HG03571 (cell line): Measurements from ENCODE around the gene DNAJC27.

Source experiments
- ATAC-seq: cut with Tn5 transposase; IDR thresholded peaks from one replicate; pipeline ENCODE4 v1.9.1; 2021; ENCODE audit not compliant: unreplicated experiment

Gene DNAJC27

DNA sequence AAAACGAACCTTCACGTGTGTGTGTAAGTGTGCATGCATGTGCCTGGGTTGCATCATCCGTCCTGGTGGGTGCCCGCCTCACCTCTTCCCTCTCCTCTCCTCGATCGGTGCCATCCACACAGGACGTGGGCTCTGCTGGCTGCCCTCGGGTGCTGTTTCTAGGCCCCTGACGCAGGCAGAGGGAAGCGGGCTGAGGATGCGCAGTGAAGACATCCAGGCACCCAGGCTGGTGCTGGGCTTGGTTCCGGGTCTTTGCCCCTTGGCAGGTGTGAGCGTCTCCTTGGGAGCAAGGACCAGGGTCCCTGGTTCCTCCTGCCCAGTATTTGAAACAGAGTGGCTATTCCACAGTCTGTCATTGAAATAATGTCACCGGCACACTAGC lies 45.5 kb downstream of the DNAJC27 start:
- ATAC-seq, result no peak

DNA sequence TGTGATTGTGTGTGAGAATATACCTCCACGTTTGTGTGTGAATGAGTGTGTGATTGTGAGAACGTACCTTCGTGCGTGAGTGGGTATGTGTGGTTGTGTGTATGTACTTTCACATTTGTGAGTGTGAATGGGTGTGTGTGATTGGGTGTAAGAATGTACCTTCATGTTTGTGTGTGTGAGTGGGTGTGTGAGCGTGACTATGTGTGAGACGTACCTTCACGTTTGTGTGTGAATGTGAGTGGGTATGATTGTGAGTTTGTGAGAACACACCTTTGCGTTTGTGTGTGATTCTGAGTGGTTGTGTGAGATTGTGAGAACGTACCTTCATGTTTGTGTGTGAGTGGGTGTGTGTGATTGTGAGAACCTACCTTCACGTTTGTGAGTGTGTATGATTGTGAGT lies 45.9 kb downstream of the DNAJC27 start:
- no peak for ATAC-seq

DNA sequence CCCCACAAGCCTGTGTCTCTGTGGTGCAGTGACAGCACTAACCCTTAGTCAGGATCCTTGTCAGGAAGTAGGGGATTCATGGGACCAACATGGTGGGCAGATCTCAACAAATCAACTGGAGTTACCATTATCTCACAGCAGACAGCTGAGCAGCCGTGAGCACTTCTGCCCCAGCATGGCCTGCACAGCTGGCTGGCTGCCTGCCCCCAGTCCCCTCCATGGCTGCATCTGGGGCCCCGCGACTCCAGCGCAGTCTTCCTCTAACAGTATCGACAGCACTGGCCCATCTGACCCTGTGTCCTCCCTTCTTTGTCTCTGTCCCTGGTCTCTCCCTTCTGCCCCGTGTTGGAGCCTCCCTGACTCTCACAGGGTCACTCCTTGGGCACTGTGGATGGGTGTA lies 47.0 kb downstream of the DNAJC27 start:
- no peak for ATAC-seq

DNA sequence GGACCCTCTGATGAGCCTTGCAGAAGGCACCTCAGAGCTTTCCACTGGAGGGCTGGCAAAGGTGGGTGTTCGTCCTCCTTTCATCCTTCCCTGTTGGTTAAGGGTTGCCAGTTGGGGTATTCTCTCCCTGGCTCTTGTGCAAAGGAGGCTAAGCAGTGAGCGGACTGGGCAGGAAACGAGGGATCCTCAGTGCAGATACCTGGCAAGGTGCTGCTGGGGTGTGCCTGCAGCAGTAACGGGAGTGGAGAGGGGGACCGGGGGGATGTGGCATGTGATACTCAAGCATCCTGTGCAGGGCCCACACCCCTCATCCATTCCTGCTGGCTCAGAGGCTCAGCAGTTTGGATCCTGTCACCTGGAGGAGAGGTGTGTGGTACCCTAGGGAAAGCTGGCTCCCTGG lies 47.5 kb downstream of the DNAJC27 start:
- ATAC-seq, result no peak

DNA sequence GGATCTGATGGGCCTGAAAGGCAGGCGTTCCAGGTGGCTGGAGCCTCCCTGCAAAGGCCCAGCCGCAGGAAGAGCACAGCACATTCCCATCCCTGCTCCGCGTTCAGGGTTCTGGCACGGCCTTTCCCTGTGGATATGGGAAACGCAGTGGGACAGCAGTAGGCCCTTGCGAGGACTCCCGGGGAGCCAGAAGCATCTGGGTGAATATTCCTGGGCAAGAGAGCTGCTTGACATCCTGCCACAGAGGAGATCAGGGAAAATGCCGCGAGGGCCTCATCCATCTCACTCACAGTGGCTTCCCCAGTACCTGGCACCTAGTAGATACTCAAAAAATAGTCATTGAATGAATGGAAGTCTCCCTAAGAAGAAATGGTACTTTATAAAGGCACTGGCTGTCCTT lies 48.6 kb downstream of the DNAJC27 start:
- no peak for ATAC-seq

DNA sequence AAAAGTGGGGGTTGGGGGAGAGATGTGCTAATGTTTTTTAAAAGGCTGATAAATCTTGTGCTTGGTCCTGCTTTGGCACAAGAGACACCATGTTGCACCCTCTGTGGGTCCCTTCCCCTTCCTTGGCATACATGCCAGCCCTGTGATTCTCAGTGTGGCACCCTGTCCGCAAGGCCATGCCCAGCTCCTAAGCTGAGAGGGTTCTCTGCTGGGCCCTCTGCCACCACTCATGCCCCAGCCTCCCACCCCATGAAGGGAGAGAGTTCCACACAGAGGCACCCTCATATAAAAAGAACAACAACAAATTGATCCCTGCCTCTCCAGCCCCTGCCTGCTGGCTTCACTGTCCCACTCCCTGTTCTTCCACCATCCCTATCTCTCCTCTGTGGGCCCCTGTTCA lies 49.2 kb downstream of the DNAJC27 start:
- no peak for ATAC-seq

DNA sequence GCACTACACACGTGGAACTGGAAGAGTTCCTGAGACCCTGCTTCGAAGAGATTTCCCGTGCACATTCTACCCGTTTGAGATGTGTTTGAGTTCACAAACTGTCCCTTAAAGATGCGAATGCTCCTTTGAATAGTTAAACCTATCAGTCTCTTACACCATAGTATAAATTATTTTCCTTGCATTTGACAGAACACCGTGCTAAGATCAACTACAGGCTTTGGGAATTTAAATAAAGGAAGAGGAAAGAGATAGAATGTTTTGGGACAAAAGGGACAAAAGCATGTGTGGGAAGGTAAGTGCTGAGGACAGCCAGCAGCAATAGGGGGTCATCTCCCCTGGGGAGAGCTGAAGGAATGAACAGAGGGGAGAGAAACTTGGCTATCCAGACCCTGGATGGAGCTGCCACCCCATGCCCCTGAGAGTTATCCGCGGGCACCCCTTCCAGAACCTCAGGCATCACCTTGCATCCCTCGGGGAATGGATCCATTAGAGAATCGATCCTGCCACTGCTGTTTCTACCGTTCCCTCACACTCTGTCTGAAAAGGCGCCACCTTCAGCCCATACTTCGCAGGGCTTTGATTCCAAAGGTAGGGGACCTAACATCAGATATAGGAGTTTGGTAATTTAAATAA lies 50.8 kb downstream of the DNAJC27 start:
- no peak for ATAC-seq

DNA sequence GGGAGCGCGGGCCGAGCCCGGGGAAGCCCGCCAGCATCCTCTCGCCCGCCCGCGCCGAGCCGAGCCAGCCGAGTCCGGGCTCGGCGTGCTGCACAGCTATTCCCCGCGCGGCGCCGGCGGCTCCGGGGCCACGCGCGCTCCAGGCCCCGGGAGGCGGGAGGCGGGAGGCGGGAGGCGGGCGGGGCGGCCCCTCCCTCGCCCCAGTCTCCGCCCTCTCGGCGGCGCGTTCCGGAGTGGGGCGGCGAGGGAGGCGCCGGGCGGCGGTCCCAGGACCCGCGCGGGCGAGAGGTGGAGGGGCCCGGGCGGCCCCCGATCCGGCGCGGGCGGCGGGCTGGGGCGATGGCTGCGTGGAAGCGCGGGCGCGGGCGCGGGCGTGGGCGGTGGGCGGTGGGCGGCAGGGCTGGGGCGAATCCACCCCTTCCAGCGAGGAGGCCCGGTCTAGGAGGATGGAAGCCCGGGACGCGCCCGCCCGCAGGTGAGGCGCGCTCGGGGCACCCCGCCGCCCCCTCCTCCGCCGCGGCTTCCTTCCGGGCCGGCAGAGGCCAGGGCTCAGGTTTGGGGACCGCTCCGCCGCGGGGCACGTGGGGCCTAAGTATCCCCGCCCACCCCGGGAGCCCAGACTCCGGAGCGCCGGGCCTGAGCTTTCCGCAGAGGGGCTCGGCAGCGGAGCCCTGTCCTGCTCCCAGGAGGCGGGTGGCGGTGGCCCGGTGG lies 51.5 kb downstream of the DNAJC27 start, which contains the start of gene ADCY3:
Gene ADCY3 (minus strand): TSS at position 140 of the 711 bp plus-strand sequence. CDS start 1,250 bp downstream, outside the sequence.
- ATAC-seq, result peak; percentile 62

DNA sequence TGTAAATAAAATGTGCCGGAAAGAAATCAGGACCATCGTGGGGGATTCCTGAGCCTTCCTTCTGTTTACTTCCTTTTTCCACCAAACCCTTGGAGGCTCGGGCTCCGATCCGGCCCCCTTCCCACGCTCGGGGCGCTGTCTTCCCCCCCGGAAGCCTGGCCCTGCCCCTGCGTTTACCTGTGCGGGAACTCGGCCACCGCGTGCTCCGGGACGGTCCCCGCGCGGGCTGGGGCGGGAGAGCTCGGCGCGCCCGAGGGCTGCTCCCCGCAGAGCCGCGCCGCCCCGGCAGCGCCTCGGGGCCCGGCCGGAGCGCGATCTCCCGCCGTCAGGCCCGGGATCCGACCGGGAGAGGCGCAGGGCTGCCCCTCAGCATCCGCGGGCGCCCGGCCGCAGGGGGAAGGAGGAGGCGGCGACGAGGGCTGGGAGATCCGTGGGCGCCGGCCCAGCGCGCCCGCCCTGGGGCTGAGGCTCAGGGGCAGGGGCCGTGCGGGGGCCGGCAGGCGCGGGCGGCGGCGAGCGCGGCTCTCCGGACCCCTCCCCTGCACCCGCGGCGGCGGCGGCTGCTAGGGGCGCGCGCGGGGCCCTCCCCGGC lies 52.2 kb downstream of the DNAJC27 start:
- ATAC-seq, result peak; percentile 23

DNA sequence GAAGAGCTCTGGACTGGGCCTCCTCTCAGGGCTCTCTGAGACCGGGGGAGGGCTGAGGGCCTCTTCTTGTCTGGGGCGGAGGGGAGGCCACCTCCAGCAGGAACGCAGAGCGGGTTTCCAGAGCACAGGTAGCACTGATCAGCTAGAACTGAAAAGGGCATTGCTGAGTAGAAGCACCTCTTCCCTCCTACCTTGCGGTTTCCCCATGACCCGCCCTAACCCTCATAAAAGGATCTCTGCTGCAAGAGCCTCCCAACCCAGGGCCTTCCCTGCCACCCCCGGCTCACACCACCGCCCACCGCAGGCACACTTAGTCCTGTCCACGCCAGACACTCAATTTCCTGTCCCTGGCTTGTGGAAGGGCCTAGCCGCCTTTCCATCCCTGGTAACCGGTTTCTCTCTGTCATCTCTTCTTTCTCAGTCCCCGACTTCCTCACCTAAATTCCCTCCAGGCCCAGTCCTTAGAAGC lies 52.7 kb downstream of the DNAJC27 start:
- no peak for ATAC-seq

DNA sequence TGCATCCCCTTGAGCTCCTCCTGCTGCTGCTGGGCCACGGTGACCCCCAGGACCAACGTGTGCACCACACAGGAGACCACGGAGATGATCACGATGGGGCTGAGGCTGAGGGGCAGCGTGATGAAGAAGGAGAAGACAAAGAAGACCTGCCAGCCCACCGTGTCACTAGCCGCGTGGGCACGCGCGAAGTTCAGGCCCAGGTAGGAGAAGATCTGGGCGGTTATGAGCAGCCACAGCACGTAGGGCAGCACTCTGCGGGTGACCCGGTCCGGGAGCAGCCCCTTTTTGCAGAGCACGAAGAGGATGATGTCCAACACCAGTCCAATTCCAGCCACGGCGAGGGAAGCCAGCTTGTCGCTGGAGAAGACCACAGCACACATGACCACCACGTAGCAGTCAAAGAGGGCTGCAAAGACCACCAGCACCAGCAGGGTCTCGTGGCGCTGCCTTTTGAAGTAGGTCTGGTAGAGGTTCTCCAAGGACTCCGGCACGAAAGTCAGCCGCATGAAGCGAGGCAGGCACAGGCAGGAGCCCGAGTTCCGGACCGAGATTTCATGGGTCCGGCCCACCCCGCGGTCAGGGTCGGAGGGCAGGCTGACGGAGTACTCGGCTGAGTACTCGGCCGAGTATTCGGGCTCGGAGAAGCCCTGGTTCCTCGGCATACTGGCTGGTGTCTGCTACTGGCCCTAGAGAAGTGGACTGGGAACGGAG lies 53.3 kb downstream of the DNAJC27 start:
- no peak for ATAC-seq

DNA sequence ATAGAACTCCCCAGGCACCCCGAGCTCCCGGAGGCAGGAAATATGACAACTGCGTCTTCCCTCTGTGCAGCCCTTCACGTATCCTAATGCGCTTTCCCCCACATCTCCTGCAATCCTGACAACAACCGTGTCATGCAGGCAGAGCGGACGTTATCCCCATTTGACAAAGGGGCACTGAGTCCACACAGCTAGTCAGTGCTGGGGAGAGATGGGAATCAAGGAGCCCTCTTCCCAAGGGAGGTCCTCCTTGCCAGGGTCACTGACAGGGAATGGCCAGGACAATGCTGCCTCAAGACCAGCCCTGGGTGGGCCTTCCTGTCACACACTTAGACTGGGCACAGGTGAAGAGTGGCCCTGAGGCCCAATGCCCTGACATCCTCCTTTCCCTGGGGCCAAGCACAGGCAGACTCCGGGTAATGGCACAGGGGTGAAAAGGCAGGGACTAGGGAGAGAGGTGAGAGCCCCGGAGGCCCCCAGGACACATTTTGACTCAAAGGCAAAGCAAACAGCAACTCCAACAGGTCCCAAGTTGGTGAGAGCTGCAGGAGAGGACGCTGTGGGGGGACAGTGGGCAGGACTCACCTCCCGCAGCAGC lies 53.9 kb downstream of the DNAJC27 start:
- ATAC-seq, result no peak

DNA sequence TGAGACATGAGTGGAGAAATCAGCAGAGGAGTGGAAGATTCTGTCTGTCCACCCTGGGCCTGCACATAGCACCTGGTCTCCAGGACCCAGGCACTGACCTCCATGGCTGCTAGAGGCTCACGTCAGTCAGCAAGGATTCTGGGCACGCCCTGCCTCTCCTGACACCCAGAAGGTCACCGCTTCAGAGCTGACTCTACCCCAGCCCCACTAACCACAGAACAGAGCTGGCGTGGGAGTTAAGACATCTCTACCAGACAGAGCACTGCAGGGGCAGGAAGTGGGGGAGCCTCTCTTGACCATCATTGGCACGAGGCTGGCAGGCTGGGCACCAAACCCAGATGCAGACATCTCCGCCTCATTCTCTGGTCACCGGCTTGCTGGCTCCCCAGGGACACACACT lies 54.7 kb downstream of the DNAJC27 start:
- no peak for ATAC-seq

DNA sequence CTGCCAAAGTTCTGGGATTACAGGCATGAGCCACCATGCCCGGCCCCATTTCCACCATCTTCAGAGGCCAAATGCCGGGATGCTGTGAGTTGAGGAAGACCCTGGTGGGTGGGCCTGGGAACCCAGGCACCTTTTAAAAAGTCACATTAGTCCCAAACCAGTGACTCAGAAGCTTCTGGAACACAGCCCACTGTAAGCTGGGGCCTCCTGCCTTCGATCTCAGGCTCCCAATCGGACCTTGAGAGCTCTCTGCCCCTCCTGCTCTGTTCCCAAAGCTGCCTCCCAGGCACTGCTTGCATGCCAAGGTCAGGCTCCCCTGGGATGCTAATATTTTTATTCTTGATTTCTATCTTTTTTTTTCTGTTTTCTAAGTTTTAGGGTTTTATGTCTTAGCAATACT lies 56.0 kb downstream of the DNAJC27 start:
- no peak for ATAC-seq

DNA sequence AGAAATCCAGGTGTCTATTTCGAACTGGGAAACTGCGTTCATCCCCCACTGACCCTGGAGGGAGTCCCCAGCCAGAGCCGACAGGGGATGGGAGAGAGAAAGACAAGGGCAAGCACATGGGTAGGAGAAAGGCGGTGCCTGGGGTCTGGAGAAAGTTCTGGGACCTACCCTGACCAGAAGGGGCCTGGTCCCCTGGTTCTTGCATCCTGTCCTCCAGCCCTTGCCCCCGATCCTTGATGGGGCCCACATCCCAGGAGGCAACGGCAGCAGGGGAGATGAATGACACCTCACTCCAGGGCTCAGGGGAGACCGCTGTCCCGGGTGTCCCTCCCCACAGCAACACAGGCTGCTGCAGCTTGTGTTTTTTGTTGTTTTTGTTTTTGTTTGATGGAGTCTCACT lies 56.6 kb downstream of the DNAJC27 start:
- no peak for ATAC-seq

DNA sequence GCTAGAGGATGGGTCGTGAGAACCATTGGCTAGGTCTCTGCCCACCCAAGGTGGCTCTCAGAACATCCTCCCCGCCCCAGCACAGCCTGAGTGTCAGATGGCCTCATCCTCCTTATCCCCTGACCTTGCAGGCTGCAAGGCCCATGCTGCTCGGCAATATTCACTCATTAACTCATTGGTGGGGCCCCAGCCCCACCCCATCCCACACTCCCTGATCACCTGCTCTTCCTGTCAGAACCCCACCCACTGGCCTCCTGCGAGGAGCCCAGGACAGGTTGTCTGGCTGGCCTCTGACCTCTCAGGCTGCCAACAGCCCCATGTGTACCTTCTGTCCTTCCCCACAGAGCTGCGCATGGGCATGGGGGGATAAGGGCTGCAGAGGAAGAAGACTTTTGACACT lies 57.0 kb downstream of the DNAJC27 start:
- no peak for ATAC-seq

DNA sequence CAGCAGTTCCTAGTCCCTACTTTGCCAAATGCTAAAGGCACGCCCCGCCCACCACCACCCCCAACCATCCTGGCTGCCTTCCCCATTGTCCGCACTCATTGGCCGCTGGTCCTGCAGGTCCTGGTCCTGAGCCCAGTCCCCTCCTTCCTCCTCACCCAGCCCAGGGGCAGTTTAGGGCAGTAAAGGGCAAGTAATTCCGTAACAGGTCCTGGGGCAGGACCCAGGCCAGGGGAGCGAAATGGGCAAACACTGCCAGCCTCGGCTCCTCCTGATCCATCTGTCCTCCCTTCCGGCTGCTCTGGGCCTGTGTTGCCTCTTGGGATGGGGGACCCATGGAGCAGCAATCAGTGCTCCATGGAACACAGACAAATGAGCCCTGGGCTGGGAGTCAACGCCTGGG lies 57.8 kb downstream of the DNAJC27 start:
- ATAC-seq, result no peak

DNA sequence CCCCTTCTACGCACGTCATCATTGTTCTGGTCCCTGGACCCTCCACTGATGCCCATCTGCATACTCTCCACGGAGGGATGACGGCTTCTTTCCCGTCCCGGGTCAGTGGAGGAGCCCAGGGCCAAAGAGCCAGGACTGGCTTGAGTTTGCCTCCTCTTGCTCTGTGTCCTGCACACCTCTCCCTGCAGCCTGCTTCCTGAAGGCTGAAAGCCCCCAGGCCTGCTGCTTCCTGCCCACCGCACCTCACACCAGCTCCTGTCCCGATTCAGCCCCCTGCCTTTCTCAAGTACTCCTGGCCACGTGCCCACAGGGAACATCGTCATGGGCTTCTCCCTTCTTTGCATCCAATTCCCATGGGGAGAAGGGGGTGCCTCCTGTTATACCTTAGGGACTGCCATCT lies 58.8 kb downstream of the DNAJC27 start:
- ATAC-seq, result no peak

DNA sequence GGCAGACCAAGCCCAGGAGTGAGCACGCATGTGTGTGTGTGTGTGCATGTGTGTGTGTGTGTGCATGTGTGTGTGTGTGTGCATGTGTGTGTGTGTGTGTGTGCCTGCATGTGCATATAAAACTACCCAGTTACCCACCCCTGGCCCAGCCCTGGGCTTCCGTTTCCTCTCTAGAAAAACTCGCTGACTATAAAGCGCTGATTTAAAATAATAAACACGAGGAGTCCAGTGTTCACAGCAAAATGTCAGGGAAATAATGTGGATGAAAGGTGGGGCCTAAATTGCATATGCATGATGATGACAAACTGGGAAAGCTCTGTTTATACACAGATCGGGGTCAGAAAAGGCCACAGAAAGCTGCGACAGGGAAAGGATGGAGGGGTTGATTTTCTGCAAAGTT lies 59.2 kb downstream of the DNAJC27 start:
- no peak for ATAC-seq

DNA sequence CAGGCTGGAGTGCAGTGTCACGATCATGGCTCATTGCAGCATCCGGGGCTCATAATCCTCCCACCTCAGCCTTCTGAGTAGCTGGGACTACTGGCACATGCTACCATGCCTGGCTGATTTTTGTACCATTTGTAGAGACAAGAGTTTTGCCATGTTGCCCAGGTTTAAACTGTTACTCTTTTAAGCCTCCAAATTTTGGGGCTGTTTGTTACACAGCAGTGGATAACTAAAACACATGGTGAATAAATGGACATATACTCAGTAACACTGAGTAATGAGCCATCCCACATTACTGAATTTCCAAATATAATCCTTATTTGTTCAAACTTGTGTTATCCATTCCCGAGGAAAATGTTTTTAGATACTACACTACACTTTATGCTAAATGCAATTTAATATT lies 61.5 kb downstream of the DNAJC27 start:
- no peak for ATAC-seq

DNA sequence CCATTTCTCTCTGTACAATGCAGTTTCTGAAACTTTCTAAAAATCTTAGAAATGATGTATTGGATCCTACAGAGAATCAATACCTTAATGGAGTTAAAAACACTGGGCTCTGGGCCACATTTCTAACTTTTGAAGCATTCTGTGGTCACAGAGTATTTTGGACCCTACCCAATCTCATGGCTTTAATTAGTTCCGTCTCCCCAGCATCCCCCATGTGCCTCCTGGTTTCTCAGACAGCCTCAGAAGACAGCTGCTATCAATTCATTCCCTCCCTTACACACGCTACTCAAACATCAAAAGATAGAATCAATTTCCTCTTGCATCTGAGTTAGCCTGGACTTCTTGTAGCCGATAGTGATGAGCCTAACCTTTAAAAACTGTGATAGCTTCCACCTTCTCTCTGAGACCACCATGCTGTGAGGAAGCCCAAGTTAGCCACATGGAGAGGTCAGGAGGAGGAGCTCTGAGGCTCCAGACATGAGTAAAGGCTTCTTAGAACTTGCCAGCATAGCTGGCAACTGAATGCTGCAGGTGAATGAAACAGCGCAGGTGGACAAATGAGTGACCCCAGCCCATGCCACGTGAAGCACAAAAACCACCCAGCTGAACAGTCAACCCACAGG lies 62.1 kb downstream of the DNAJC27 start:
- no peak for ATAC-seq
